HK-2 (cell line): ENCODE data around the gene PRKCA.

Experiments used
- DNase-seq: peaks from one replicate; pipeline ENCODE4 v3.0.0-alpha.2; 2018; ENCODE audit not compliant: unreplicated experiment

PRKCA gene

GRCh38 chr17:66747578-66748275, 445.3 kb downstream of the PRKCA start:
- no peak for DNase-seq

DNA sequence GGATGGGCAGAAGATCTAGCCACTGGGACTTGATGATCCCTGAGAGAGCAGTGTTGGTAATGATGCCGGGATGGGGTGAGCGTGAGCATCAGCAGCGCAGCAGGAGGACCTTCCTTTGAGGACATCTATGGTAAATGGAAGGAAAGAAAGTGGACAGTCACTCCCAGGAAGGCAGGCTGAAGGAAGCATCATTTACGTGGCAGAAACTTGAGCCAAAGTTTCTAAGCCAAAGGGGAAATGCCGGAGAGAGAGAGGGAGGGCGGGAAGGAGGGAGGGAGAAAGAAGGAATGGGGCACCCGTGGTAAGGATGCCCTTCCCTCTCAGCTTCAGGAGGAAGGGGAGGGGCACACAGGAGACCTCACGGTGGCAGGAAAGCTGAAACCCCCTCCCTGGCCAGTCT, 446.2 kb downstream of the PRKCA start:
- DNase-seq = no peak

- no peak for DNase-seq
Observed at GRCh38 chr17:66749217-66749832, 446.9 kb downstream of the PRKCA start.

DNA sequence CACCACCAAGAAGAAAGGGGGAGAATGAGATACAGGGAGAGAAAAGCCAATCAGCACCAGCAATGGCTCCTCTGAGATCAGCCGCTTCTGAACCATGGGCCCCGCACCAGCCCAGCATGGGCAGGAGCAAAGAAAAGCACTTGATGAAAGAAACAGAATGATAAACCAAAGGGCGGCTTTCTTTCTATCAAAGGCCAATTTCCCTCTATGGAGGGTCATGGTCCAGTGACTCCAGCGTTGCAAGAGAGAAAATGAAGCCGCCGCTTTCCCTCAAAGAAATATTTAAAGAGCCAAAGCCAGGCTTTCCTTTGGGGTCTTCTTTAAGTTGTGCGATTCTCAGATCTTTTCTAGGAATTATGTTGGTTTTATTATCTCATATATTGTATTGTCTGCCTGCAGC, 447.7 kb downstream of the PRKCA start:
- DNase-seq = no peak

DNA sequence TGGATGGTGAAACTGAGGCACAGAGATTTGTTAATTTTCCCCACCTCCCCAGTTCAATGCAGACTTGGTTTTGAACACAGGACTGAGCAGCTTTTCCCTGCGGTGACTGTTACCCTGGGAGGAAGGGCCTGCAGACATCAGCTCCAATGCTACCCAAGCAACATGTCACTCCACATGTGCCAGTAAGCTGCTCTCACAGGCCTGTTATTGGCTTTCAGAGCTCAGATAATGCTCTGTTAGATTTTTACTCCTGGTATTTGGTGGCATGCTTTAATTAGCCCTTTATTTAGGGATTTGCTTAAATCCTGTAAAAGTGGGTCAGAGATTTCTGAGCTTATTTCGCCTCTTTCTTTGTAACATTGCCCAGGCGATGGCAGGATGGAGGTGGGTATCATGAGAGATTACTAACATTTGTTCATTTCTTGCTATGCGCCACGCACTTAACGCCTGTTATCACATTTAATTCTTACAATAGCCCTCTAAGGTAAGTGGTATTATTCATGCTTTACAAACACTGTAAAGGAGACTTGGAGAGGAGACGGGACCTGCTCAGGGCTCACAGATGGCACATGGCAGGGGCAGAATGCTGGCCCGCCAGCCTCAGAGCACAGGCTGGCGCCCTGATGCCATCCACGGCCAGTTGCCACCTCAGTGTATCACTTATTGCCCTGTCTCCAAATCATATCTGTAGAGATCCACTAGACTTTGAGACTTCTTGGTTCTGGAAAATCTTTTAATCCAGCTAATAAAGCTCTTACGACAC, 448.5 kb downstream of the PRKCA start:
- no peak for DNase-seq

DNA sequence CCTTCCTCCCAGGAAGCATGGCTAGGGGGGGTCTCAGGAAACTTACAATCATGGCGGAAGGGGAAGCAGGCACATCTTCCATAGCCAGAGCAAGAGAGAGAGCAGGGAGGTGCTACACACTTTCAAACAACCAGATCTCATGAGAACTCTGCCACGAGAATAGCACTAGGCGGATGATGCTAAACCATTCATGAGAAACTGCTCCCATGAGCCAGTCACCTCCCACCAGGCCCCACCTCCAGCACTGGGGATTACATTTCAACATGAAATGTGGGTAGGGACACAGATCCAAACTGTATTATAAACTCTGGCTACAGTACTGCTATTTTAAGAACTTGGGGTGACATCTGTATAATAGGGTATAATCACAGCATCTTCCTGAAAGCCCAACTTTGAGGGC, 449.4 kb downstream of the PRKCA start:
- DNase-seq = no peak

- DNase-seq = no peak
Observed at GRCh38 chr17:66752411-66752810, 450.0 kb downstream of the PRKCA start.

DNA sequence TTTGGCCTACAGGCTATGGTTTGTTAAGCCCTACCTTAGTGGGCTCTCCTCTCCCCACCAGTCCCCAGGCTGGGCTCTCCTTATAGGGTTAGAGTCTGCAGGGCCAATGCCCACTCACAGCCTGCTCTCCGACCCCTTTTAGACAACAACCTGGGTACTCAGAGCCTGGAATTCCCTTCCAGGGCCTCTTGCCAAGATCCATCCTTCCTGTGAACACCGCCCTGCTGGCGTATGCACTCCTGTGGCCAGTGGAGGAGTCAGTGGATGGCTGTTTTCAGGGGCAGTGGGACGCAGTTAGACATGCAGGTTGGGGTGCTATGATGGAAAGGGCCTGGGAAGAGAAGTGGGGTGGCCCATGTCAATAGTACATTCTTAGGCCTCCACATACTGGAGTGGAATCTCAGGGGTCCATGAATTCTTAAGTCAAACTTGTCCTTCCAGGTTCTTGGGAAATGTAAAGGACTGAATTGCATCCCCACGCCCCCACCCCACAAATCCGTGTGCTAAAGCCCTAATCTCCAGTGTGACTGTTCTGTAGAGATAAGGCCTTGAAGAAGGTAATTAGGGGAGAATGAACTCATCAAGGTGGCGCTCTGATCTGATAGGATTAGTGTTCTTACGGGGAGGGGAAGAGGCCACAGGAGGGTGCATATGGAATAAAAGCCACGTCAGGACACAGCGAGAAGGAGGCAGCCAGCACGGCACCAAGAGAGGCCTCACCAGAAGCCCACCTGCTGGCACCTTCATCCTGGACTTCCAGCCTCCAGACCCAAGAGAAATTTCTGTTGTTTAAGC, 450.9 kb downstream of the PRKCA start:
- no peak for DNase-seq

DNA sequence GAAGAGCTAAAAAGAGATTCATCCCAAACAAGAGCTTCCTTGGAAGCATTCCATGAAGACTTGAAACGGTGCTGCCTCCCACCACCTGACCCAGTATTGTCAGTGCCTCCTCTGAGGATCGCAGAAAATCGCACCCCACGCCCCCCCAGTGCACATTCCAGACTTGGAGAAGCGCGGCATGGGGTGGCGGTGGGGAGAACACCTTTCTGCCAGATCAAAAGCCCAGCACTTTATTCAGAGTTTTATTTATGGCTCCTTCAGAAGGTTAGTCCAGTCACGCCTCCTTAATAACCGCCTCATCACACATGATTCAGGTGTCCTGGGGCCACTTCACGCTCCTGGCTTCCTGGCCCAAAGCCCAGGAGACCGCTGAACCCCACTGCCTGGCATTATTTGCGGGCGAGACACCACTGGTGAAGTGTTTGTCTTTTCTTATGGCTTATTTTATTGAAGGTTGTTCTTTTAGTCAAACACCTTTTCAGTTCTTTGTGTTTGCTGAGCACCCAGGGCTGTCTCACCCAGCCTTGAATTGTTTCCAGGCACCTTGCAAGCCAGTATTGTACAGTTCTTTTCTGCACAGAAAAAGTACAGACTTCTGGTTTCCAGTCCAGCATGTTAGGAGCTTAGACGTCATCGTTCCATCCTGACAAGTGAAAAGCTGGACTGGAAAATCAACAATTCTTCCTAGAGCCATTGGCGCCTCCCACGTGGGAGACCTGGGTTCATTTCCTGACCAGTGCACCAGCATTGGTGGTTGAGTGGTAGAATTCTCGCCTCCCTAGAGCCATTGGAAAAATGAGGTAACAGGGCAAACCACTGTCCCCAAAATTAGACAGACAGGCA, 452.9 kb downstream of the PRKCA start:
- DNase-seq = peak; percentile 30

GRCh38 chr17:66755944-66756290, 453.5 kb downstream of the PRKCA start:
- no peak for DNase-seq

DNA sequence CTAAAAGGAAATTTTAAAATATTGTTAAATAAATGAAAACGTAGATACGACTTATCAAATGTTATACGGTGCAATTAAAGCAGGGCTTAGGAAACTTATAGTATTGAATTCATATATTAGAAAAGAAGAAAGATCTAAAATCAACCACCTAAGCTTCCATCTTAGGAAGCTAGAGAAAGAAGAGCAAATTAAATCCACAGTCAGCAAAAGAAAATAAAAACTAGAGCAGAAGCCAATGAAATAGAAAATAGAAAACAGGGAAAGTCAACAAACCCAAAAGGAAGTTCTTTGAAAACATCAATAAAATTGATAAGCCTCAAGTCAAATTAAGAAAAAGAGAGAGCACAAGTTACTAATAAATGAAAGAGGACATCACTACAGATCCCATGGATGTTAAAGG, 457.9 kb downstream of the PRKCA start:
- DNase-seq = no peak

GRCh38 chr17:66762276-66762675, 459.9 kb downstream of the PRKCA start:
- no peak for DNase-seq

- DNase-seq = no peak
Observed at GRCh38 chr17:66763056-66763455, 460.6 kb downstream of the PRKCA start.

DNA sequence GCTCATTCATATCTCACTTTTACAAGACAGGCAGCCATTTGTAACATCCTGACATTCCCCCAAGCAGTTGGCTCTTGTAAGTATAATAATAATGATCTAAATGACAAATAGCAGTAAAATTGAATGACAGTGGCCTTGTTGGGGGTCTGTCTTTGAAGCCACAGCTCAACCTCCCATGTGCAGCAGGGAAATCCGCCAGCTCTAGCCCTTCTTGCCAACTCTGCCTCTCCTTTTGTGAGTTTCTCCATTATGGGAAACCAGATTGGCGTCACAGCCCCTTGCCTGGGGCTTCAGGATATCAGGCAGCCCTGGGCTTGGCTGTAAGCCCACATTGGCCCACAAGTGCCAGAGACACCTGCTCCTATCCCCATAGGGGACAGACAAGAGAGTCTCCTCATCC, 462.1 kb downstream of the PRKCA start:
- no peak for DNase-seq

GRCh38 chr17:66767154-66767933, 464.9 kb downstream of the PRKCA start:
- no peak for DNase-seq

- no peak for DNase-seq
Observed at GRCh38 chr17:66769911-66770310, 467.5 kb downstream of the PRKCA start.

- DNase-seq = no peak
Observed at GRCh38 chr17:66772148-66772812, 469.9 kb downstream of the PRKCA start.

GRCh38 chr17:66775271-66775670, 472.9 kb downstream of the PRKCA start:
- no peak for DNase-seq

- DNase-seq = no peak
Observed at GRCh38 chr17:66775881-66776400, 473.5 kb downstream of the PRKCA start.
